Measurements from ENCODE around the gene AADACL2. TPM values are rescaled to one million over a fixed set of nuclear protein-coding genes. Genes with fewer than 3 reads are reported as not detected.

The AADACL2 gene
- polyA plus RNA-seq, 1 of the 3 experiments (the other 2 are of a cell fraction) = not detected

- CTCF ChIA-PET = no interaction called here
- 33% methylated on average over 2 of the region's 2 CpGs for WGBS (ENCODE audit: low lambda C conversion rate)
Observed at GRCh38 chr3:151722856-151723255, 10.9 kb upstream of the AADACL2 start.

More at GRCh38 chr3:151722856-151723255, 10.9 kb upstream of the AADACL2 start:
- peaks cover 0 to 11% of the 10 kb centered on the region in 2 experiments for H3K36me3 ChIP-seq (replicated peaks in 1 of 2; ENCODE audit: control insufficient read depth in 1 of 2, insufficient read depth in 2 of 2, low read length in 1 of 2)
- peaks cover 10% of the 10 kb centered on the region for H3F3A ChIP-seq (replicated peaks; ENCODE audit: insufficient read depth)
- H3K27ac ChIP-seq (ENCODE audit: low read depth in 2 of 2, low read length in 1 of 2) = no peak overlapping the region
- 0 out of 2 replicates have a peak, but pooled peaks cover 5% of the 10 kb centered on the region for H3K9me3 ChIP-seq
- H3K4me3 ChIP-seq (ENCODE audit: low read depth in 2 of 2, low read length in 1 of 2) = no peak overlapping the region
- no peaks in the 10 kb centered on the region for H3K79me2 ChIP-seq (ENCODE audit: insufficient read depth)
- no peaks in the 10 kb centered on the region for H3K27me3 ChIP-seq (ENCODE audit: insufficient read depth)
- H4K20me1 ChIP-seq (ENCODE audit: insufficient read depth) = no peaks in the 10 kb centered on the region
- no peaks in the 10 kb centered on the region for H3K4me1 ChIP-seq (ENCODE audit: control insufficient read depth in 1 of 2, insufficient read depth in 2 of 2, low read depth in 1 of 2, low read length in 1 of 2)
- no peak overlapping the region for H3K4me2 ChIP-seq
- no peak overlapping the region for H2AFZ ChIP-seq (ENCODE audit: low read depth)
- POLR2A ChIA-PET = no interaction called here
- H3K9ac ChIP-seq = no peak overlapping the region
- no peaks in the 10 kb centered on the region for H3K9me2 ChIP-seq
- no peak for TF ChIP-seq JUND (IDR thresholded peaks at IDR 0.05)
- no peak for TF ChIP-seq TCF12 (IDR thresholded peaks at IDR 0.05)
- TF ChIP-seq, protein P1, sequence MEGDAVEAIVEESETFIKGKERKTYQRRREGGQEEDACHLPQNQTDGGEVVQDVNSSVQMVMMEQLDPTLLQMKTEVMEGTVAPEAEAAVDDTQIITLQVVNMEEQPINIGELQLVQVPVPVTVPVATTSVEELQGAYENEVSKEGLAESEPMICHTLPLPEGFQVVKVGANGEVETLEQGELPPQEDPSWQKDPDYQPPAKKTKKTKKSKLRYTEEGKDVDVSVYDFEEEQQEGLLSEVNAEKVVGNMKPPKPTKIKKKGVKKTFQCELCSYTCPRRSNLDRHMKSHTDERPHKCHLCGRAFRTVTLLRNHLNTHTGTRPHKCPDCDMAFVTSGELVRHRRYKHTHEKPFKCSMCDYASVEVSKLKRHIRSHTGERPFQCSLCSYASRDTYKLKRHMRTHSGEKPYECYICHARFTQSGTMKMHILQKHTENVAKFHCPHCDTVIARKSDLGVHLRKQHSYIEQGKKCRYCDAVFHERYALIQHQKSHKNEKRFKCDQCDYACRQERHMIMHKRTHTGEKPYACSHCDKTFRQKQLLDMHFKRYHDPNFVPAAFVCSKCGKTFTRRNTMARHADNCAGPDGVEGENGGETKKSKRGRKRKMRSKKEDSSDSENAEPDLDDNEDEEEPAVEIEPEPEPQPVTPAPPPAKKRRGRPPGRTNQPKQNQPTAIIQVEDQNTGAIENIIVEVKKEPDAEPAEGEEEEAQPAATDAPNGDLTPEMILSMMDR (IDR thresholded peaks at IDR 0.05) = no peak
- no peak for TF ChIP-seq SMC3 (IDR thresholded peaks at IDR 0.05; ENCODE audit: low read depth, low read length)
- TF ChIP-seq ZBTB33 (IDR thresholded peaks at IDR 0.05; ENCODE audit: borderline replicate concordance, low read depth) = no peak
- TF ChIP-seq FOSL2 (IDR thresholded peaks at IDR 0.05; ENCODE audit: borderline replicate concordance, low read depth) = no peak
- TF ChIP-seq FOXM1 (IDR thresholded peaks at IDR 0.05; ENCODE audit: low read depth) = no peak
- no peak for TF ChIP-seq EP300 (IDR thresholded peaks at IDR 0.05; ENCODE audit: borderline replicate concordance in 1 of 2, low read depth in 1 of 2, low read length in 1 of 2)
- TF ChIP-seq, protein P2, sequence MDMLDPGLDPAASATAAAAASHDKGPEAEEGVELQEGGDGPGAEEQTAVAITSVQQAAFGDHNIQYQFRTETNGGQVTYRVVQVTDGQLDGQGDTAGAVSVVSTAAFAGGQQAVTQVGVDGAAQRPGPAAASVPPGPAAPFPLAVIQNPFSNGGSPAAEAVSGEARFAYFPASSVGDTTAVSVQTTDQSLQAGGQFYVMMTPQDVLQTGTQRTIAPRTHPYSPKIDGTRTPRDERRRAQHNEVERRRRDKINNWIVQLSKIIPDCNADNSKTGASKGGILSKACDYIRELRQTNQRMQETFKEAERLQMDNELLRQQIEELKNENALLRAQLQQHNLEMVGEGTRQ (IDR thresholded peaks at IDR 0.05; ENCODE audit: borderline replicate concordance, low read depth, low read length) = no peak
- no peak for TF ChIP-seq NRF1 (IDR thresholded peaks at IDR 0.05; ENCODE audit: low read depth, low read length)
- no peak for TF ChIP-seq ELF1 (IDR thresholded peaks at IDR 0.05)
- no peak for TF ChIP-seq CHD2 (IDR thresholded peaks at IDR 0.05; ENCODE audit: low read length, partially characterized antibody)
- no peak for TF ChIP-seq SIN3A (IDR thresholded peaks at IDR 0.05; ENCODE audit: borderline replicate concordance, low read depth, low read length)
- DNase-seq = no peak
